GM12865 (cell line): ENCODE results near the gene CELSR1.

Experiments used
- DNase-seq: peaks from one replicate; pipeline ENCODE4 v3.0.0; 2010; ENCODE audit warnings: low read depth
- H3K4me3 ChIP-seq: 2 replicates; pipeline ENCODE4 v1.5.1; 2011; ENCODE audit warnings: mild to moderate bottlenecking, low read depth, low read length, control low read depth
- CTCF ChIP-seq: IDR thresholded peaks from 2 replicates; pipeline ENCODE4 v1.5.1; 2011; ENCODE audit warnings: low read length, control low read depth, low read depth, inconsistent platforms; ENCODE audit not compliant: insufficient read depth; ENCODE audit errors: missing control alignments

The CELSR1 gene

DNA sequence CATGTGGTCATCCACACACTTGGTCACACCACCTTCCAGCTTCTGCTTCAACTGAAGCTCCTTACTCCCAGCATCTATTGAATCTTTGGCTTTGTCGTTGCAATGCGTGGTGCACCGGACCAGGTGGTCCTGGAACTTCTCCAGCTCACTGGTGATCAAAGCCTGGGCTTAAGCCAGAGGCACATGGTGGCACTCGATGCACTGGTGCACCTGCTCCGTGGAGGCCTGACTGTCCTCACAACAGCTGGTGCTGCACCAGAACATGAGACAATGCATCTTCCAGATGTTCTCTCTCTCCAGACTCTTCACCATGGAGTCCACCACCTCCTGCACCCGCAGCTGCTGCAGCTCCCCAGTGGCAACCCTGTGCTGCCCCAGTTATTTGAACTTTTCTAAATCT is 56.0 kb downstream of the CELSR1 start:
- DNase-seq: no peak
- TF ChIP-seq CTCF: no peak

DNA sequence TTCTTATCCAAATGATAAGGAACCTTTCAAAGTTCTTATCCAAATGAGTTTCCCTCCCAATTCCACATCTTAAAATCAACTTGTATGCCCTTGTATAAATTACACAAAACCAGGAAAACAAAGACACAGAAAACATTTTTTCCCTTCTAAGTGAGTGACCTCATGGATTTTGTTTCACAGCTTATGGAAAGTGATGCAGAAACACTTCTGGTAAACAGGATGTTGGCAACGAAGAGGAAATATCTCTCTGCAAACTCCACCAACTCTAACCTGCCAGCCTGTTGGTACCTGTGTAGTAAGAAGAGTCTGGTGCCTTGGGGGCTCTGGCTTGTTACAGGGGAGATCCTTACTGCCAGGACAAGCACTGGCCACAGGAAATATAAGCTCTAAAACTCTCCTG is 57.0 kb downstream of the CELSR1 start:
- no peak for TF ChIP-seq CTCF
- no peak for DNase-seq
- no peak overlapping the region for H3K4me3 ChIP-seq

More for the DNA sequence above, 56.0 kb downstream of the CELSR1 start:
- H3K4me3 ChIP-seq: no peak overlapping the region

DNA sequence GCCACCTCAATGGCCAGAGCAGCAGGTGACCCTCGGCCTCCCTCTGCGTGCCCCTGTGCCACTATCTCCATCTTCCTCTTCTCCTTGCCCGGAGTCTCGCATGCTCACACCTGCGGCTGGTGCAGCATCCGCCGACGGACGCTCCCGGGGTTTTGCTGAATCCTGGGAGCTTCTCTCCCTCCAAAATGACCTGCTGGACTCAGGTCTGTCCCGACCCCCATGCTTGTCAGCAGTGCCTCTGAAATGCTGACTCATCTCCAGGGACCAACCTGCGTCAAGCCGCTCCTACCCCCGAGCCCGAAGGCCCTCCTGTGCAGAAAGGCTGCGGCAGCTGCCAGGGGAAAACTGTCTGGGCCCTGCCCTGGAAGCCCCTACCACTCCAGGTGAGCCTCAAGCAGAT is 58.4 kb downstream of the CELSR1 start:
- H3K4me3 ChIP-seq: no peak overlapping the region
- no peak for DNase-seq
- TF ChIP-seq CTCF: no peak

GRCh38 chr22:46478083-46478551 is 59.3 kb downstream of the CELSR1 start:
- no peak for TF ChIP-seq CTCF
- H3K4me3 ChIP-seq: no peak overlapping the region
- no peak for DNase-seq

- TF ChIP-seq CTCF: no peak
- peak; percentile 38 for DNase-seq
- no peak overlapping the region for H3K4me3 ChIP-seq
Measured at GRCh38 chr22:46476547-46476941, 60.9 kb downstream of the CELSR1 start.

GRCh38 chr22:46473896-46474557 is 63.4 kb downstream of the CELSR1 start:
- DNase-seq: no peak
- no peak for TF ChIP-seq CTCF
- no peak overlapping the region for H3K4me3 ChIP-seq
